Activated CD4-positive, alpha-beta T cell treated with anti-CD3 and anti-CD28 coated beads for 24 hours (primary cell): ENCODE data around the gene MACROD2.

Experiments
- DNase-seq, 2 donors: peaks; one replicate each; pipeline ENCODE4 v3.0.0-alpha.2; 2020; ENCODE audit warnings: low read depth in 2 of 2

MACROD2 gene

DNA sequence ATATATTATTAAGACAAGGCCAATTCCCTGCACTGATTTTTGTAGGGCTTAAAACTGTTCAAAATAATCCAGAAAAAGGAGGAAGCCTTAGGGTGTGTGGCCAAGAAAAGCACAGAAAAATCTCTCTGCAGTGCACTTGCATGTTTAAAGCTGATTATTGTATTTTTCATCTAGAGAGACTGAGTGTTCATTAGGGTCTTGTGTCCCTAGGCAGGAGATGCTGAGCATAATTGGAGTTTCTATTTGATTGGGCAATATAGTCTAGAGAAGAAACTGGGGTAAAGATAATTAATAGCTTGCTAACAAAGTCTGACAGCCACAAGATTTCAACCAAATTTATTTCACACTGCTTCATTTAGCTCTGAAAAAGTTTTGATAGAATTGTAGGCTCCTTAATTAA, 339.7 kb downstream of the MACROD2 start:
- no peak for DNase-seq

- no peak for DNase-seq
Observed at GRCh38 chr20:14336686-14337085, 341.4 kb downstream of the MACROD2 start.

- DNase-seq = no peak
Observed at GRCh38 chr20:14337400-14338171, 342.3 kb downstream of the MACROD2 start, which contains the start of gene FLRT3. FLRT3 (minus strand) TSS chr20:14337612; CDS start chr20:14327506, 10,106 bp downstream.

DNA sequence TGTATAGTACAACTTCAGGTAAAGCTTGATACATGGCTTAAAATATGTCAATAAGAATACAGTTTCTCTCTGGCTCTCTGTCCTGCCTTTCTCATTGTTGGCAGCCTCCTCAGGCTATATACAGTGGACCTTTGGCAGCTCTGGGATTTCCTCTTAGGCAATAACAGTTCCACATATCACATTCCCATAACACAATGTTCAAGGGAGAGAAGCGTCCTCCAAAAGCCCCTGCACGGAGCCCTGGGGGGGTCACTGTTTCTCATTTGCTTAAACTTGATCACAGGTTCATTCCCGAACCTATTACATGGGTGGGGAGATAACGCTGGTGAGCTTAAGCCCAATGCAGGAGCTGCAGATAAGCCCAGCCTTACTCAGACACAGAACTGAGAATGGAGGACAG, 346.5 kb downstream of the MACROD2 start:
- no peak for DNase-seq

GRCh38 chr20:14342918-14343317, 347.6 kb downstream of the MACROD2 start:
- DNase-seq = no peak

DNA sequence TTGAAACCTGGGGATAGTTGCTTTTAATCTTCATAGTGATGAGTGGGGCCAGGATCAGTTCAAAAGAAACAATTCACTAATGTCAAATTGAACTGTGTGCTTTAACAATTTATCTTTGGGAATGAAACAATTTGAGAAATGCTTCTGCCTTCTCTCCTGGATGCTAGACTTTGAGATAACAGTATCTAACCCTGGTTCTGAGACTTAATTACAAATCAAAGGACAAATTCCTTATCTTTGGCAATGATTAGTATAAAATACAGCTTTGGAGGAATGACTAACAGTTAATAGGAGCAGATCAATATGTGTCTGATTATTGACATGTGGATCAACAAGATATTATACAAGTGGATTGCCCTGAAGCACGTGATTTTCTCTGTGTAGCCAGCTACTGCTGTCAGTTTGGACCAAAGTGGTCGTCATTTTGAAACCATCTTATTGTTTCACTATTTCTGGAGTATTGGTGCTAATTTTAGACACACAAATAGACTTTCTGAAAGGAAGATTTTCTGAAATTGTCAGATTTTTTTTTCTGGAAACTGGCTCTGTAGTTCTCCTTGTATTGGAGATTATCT, 348.3 kb downstream of the MACROD2 start:
- DNase-seq = no peak

GRCh38 chr20:14344746-14345145, 349.4 kb downstream of the MACROD2 start:
- DNase-seq = no peak

- DNase-seq = no peak
Observed at GRCh38 chr20:14355791-14356190, 360.5 kb downstream of the MACROD2 start.

DNA sequence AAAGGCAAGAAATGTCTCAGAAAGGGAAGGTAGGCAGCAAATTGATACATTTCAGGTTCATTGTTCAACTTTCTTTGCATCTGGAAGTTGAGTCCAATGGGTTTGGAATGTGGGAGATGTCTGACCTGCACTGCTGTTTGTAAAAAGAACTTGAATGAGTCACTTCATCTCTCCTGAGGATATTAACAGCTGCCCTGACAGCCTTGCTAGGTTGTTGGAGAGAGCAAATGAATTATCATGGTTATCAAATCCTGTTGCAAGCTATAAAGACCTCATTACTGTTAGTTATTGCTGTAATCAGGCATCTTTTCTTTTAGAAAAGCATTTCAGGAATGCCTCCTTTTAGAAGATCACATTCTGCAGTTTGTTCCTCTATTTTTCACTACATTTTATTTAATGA, 365.1 kb downstream of the MACROD2 start:
- no peak for DNase-seq

DNA sequence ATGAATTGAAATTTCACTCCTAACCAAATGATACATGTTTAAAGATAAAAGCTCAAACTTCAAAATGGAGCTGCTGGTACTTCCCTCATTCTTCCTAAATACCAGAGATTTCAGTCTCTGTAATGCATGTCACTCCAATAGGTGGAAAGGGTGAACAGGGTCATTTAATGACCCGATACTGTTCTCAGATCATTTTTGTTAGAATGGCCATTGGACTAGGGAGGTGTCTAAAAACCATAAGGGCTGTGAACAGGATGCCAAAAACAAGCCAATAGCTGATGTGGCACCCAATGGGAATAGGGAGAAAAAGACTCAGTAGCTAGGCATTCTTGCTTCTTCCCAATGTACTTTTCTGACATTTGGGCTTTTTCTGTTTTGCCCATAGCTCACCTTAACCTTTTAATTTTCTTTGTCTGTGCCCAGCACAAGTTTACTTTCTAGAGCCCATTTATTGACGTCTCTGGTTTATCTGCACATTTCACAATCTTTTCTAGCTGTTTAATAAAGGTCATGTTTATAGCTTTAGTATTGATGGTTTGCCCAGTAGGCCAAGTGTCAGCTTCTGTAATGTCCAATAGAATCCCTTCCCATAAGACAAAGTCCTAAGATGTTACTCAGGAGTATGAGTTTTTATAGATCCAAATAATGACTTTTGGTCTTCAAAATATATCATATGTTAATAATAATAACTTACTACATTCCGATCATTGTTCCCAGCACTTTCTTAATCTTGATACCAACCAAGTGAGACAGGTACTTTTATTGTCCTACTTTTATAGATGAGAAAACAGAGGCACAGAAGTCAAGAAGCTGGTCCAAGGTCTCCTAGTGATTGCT, 366.4 kb downstream of the MACROD2 start:
- no peak for DNase-seq

- no peak for DNase-seq
Observed at GRCh38 chr20:14374196-14374595, 378.9 kb downstream of the MACROD2 start.

DNA sequence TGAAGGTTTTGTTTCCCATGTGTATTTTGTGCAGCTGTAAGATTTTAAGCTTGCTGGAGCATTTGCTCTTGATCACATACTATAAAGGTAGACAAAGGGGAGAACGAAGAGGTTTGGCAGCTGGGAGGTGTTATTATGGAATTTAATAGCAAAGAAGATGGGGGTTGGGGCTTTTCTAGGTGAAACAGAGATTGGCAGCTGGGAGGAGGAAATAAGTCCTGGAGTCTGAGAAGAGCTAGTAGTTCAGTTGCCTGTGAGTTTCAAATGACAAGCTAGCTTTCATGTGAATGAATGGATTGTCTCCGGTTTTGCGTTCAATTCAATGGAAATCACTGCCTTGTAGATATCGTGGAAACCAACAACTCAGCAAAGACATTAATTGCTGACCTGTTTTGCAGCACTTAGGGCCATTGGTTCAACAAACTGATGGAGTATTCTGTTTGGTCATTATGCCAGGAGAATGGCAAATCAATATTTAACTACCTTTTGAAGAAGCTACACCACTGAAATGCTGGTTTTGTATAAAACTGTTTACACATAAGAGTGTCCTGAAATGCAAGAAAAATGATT, 380.2 kb downstream of the MACROD2 start:
- DNase-seq = no peak

GRCh38 chr20:14378326-14378725, 383.0 kb downstream of the MACROD2 start:
- DNase-seq = no peak

DNA sequence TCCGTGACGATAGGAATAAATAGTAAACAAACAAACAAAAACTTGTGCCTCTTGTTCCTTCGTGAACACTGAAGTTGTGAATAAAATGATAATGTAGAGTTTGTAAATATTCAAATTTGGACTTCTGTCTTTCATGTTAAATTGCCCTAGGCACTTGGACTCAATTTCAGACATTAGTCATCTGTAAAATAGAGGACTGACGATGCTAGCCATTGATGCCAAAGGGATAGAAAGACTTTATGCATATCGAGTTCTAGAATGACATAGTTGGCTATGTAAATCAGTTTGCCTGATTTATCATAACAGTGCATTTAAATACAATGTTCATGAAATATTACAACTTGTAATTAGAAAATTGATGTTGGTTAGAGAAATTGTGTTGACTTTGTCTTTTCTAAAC, 388.0 kb downstream of the MACROD2 start:
- no peak for DNase-seq

- DNase-seq = no peak
Observed at GRCh38 chr20:14384416-14385175, 389.3 kb downstream of the MACROD2 start.

- DNase-seq = no peak
Observed at GRCh38 chr20:14385176-14385740, 389.9 kb downstream of the MACROD2 start.

DNA sequence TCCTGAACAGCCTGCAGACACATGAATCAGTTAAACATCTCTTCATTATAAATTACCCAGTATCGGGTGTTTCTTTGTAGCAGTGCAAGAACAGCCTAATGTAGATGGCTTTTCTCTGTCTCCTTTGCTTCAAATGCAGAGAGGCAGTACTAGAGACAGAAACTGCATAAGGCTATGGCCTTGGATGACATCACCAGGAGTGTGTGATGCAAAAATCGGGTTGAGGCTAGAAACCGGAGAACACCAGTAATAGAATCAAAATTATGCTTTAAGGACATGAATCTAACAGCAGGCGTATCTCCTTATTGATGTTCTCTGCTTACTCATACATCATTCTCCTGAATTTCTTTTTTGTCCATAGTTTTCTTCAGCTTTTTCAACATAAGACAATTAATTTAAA, 391.4 kb downstream of the MACROD2 start:
- no peak for DNase-seq

GRCh38 chr20:14401479-14402138, 406.3 kb downstream of the MACROD2 start:
- DNase-seq = no peak

GRCh38 chr20:14404515-14404914, 409.2 kb downstream of the MACROD2 start:
- DNase-seq = no peak

DNA sequence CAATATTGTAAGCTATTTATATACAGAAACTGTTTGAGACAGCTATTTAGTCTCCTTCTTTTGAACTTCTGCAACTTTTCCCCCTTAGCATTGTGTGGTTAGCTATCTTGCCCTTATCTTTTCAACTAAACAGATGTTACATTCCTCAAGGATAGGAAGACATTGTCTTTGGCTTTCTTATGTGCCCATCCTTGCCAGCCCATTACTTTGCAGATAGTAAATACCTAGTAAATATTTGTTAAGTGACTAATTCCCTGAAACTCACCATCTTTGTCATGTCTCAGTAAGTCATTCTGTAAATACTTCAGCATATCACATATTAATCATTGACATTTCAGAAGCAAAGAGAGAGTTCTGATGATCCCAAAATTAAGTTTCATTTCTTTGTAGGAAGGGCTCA, 411.2 kb downstream of the MACROD2 start:
- no peak for DNase-seq

GRCh38 chr20:14407336-14407735, 412.0 kb downstream of the MACROD2 start:
- DNase-seq = no peak
